HG02588 (cell line): ENCODE data around the gene LRRC7.

Source experiments
- ATAC-seq: cut with Tn5 transposase; IDR thresholded peaks from one replicate; pipeline ENCODE4 v1.9.1; 2021; ENCODE audit warnings: mild to moderate bottlenecking, moderate library complexity; ENCODE audit not compliant: unreplicated experiment

LRRC7 gene

DNA sequence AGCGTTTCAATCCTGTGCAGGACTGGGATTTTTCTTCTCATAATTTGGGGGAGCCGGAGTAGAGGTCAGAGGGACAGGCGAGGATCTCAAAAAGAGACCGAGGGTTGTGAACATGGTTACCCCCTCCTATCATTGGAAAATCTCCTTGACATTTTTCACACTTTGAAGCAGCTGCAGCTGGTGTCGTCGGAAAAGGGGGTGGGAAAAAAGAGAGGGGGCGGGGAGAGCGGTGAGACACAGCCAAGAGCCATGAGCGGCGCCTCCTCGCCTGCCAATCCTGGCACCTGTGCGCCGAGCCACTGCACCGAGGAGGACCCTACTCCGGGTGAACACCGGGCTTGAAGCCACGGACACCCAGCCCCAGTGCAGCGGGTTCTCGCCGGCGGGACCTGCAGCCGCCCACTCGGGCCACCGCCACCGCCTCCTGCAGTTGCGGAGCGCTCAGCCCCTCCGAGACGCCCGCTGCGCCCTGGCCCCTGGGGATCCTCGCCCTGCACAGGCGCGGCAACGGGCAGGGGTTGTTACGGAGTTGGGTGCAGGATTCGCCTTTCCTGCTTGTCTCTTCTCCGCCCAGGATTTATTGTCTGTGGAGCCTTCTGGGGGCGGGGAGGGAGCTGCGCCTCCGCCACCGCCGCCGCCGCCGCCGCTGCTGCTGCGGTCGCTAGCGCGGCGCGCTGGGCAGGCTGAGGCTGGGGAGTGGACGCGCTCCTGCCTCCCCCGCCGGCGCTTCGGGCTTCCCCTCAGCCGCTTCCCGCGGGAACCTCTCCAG lies at the start of gene LRRC7:
Gene LRRC7 (plus strand): TSS at position 271 of the 769 bp plus-strand sequence. CDS start 718 bp downstream, outside the sequence.
- no peak for ATAC-seq

DNA sequence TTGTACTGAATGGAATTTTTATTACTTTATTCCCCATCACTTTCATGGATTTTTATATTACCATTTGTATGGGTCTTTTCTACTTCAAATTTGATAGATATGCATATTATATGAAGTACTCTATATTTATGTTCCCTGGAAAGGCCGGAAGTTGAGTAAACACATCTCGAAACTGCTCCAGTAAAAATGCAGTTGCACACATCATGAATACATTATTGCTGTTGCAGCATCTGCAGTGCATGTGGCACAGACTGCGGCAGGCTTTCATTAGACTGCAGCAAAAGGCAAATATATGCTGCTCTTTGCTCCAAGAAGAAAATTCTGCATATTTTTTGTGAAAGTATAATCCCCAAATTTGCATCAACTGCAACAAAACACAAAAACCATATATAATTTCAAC lies 48.7 kb upstream of the LRRC7 start:
- ATAC-seq, result no peak

DNA sequence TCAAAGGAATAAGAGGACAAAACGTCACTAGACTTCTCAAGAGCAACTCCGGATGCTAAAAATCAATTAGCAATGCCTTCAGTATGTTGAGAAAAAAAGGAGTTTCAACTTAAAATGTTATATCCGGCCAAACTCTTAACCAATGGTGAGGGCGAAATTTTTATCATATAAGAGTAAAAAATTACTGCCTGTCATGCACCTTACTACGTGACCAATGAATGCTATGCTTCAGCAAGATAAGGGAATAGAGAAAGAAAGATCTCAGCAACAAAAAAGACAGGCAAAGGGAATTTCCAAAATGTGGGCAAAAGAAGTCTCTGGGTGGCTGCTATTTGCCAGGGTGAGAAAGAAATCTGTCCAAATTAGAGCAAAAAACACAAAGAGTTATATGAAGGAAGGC lies 47.4 kb upstream of the LRRC7 start:
- no peak for ATAC-seq

DNA sequence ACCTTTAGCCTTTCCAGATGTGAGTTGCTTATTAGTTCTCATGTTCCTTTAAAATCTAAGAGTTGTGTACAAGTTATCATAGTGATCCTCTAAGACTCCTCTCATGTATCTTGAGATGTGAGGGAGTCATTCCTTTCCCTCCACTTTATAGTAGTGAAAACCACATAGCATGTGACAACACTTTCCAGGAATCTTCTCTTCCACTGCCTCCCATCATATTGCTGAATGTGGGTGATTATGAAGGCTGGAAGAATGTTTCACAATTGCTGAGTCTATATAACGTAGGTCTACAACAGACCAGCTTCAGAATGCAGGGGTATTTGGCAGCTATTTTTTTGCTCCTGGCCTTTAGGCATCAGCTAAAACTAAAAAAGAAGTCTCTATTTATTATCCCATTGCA lies 44.7 kb upstream of the LRRC7 start:
- no peak for ATAC-seq

DNA sequence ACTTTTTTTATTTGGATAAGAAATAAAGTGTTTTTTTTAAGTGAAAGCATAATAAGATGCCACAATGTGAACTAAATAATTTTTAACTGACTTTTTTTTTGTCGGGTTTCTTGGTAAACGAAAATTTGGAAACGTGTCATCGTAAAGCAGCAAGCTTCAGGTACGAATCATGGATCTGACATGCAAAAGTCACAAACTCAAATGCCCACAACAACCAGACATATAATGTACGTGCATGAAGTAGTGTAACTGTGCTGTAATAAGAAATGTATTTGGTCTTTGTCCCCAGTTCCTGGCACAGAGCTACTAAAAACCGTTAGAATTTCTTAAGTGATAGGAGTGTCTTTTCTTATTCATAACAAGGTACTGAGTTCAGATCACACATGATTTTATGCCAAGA lies 44.3 kb upstream of the LRRC7 start:
- no peak for ATAC-seq

DNA sequence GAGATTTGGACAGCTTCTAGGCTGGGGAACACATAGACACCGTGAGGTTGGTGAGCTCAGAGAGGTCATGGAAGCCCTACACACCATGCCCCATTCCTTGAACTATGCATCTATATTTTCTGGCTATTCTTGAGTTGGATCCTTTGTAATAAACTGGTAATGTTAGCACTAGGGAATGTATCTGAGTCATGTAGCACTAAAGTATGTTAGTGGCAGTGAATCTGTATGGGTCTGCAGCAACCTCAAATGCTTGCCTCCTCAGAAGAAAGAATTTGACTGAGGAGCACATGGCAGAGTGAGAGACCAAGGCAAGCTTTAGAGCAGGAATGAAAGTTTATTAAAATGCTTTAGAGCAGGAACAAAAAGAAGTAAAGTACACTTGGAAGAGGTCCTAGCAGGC lies 43.7 kb upstream of the LRRC7 start:
- no peak for ATAC-seq

DNA sequence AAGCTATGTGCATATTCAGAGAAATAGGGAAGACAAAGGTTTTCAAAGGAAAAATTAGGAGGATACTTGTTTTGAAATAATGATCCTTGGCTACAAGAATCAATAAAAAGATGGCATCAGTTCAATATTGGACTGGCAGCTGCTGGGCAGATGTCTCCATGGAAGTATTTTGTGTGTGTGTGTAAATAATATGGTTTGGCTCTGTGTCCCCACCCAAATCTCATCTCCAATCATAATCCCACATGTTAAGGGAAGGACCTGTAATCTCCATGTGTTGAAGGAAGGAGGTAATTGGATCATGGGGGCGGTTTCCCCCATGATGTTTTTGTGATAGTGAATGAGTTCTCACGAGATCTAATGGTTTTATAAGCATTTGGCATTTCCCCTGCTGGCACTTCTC lies 40.4 kb upstream of the LRRC7 start:
- no peak for ATAC-seq

DNA sequence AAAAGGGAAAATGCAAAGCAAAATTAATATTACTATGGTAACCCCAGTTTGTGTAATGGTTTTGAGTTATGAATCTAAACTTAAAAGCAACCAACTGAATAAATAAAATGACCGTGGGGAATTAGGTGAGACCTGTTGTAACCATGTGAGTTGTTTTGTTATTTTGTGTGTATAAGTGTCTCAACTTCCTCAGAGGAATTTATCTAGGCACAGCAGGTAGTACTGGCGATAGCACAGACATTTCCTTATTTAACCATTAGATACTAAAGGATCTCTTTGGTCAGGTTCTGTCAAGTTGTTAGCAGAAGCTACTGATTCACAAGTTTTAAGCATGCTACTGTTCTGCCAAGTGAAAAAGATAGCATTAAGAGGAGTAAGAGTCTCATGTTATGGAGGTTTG lies 39.3 kb upstream of the LRRC7 start:
- ATAC-seq, result no peak

DNA sequence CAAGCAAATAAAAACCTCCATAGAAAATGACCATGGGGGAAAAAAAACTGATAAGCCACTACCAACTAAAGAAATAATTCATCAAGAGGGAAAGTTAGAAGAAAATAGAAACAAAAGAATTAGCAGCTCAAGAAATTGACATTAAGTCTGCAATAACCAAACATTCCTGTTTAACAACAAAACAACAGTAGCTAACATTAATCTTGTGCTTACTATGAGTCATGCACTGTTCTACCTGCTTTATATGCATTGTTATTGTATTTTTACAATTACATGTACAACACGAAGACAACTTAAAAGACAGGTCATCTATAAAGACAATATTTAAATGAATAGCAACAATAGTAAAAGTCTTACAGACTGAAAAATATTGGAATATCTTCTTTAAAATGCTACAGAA lies 34.4 kb upstream of the LRRC7 start:
- ATAC-seq, result no peak

DNA sequence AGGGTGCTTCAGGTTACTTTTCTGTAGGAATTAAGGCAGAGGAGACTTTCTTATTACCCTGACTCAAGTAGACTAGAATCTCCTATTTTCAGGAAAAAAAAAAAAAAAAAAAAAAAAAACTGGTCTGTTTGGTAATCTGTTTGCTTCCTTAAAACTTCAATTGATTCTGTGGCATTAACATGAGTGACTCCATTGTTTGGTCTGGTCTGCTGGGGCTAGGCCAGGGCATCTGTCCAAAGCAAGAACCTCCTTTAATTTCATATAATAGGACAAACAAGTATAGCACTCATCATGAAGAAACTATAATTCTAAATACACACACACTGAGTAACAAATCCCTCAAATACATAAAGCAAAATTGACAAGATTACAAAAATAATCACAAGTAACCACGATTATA lies 32.9 kb upstream of the LRRC7 start:
- ATAC-seq, result no peak

DNA sequence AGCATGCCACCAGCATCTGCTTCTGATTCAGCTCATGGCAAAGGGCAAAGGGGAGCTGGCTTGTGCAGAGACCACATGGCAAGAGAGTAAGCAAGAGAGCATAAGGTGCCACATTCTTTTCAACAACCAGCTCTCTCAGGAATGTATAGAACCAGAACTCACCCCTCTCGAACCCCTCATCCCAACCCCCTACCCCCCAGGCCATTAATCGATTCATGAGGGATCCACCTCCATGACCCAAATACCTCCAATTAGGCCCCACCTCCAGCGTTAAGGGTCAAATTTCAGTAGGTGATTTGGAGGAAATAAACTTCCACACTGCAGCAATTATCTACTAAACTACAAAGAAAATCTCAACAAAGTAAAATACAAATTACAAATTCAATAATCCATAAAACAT lies 32.2 kb upstream of the LRRC7 start:
- no peak for ATAC-seq

DNA sequence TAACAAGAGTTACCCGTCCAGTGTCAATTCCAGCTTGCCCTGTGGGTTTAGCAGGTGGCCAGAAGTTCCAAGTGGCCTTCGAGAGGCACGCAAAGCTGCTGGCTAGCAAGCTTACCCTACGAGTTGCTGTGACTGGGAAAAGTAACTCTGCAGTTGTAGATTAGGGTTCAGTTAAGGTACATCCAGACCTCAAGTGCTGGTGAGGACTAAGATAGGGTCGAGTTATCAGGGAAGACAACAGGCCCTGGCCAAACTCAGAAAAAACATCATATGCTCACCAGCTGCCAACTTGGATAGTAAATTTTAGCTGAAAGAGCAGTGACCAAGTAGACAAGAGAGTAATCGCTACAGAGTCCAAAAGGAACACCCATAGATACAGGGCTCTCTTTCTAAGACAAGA lies 27.7 kb upstream of the LRRC7 start:
- no peak for ATAC-seq

DNA sequence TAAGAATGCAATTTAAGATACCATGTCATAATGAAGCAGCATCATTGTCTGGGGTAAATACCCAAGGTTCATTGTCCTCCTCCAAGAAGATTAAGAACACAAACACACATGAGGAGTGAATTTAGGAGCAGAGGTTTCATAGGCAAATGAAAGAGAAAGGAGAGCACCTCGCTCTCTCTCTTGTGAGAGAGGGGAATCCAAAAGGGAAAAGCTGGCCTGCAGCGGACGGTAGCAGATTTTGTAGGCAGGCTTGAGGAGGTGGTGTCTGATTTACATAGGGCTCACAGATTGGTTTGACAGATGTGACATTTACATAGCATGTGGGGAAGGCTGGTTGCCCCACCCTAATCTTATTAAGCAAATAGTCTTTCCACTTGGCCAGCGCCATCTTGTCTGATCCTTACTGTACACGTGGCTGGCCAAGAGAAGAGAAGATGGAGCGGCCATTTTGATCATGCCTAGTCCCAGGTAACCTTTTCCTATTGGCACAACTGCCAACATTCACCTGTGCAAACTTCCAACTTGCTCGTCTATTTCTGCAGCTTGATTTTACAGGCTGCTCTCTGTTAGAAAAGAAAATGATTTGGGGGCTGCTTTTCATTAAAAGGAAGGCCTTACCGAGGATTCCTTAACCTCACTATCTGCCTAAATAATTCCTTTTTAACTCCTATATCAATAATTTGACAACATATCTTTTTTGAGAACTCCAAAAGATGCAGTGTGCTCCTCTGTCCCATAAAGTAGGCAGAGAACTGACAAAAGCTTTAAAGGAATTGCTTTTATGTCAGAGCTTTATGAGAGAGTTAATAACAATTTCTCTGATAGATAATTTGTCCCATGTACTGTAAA lies 16.0 kb upstream of the LRRC7 start:
- no peak for ATAC-seq

DNA sequence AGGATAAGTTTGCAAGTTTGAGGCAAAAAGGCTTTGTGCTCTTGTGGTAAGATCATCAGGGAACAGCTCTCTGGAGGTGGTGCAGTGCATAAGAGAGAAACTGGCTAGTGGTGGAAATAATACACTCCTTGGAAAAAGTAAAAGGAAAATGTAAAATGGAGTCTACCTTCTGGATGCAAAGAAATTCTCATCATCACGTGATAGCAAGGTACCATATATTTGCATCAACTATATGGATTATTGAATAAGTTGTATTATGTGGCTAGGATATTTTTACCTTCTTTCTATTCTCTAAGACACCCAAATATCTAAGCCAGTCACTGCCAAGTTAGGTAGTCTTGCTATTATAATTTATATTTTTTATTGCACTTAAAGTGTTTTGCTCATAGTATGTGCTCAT lies 14.0 kb upstream of the LRRC7 start:
- no peak for ATAC-seq

DNA sequence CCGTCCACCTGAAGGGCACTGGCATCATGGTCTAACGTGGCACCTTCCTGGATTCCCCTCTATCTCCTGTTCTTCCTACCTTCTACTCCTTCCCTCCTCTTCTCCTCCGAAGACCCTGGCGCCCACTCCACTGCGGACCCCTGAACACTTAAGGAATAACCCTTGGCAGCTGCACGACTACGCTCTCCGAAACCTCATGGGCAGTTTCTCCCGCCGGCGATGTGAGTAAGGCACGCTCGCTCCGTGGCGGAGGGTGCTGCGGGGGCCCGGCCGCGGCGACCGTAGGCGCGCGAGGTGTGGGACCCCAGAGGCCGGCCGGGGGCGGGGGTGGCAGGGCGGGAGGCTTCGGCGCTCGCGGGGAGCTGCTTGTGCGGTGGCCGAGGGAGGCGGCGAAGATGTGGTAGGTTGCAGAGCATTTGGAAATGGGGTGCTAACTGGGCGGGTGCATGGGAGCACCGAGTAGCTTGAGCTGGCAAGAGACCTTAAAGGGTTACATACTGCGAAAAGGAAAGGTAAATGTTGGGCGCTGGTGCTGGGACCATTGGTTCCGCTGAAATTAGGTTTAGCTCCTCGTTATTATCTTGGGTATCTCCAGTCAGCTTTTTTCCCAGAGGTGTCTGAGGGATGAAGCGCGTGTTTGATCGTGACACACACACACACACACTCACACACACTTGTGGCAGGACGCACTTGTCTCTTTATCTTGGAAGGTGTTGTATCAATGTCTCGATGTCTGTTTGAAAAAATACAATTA lies 876 bp downstream of the LRRC7 start:
- no peak for ATAC-seq

DNA sequence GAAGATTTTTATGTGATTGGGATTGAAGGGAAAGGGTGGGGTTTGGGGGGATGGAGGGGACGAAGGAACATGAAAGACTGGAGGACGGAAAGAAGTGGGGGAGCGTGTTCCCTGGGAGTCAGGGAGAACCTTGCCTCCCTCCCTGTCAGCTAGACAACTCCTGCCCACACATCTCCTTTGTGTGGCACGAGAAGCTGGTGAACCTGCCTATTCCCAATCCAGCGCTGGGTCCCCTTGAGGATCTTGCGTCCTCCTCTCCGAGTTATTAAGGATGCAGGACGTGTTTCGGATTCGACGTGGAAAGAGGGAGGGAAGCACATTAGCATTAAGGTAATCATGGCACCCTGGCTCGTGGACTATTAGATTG lies 1.4 kb downstream of the LRRC7 start:
- no peak for ATAC-seq

DNA sequence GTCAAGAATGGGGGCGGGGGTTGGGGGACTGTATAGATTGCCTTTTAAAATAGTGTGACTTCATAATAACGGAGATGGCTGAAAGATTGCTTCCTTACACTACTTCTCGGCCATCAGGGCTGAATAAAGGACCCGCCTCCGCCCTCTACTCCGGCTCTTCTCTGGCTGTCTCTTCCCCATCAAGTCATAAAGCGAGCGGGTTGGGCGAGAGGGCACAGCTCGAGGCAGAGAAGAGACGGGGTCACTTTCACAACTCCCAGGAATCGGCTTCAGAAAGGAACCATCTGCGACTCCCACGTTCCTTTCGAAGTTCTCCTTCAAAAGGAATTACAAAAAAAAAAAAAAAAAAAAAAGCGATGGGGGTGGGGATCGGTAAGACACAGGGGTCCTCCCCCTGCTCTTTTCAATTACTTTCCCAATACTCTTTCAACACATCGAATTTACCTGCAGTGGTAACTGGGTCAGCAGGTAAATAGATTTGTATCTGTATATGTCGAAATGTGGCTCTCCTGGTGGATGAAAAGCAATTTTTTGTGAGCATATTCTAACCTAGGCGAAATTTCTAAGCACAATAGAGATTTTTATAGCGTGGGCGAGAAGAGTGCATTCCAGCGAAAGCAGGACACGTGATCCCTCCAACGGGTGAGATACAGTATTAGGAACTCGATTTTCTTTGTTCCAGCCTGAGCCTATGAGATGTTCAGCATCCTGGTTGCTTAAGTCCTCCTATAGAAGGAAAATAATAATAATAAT lies 2.0 kb downstream of the LRRC7 start:
- no peak for ATAC-seq

DNA sequence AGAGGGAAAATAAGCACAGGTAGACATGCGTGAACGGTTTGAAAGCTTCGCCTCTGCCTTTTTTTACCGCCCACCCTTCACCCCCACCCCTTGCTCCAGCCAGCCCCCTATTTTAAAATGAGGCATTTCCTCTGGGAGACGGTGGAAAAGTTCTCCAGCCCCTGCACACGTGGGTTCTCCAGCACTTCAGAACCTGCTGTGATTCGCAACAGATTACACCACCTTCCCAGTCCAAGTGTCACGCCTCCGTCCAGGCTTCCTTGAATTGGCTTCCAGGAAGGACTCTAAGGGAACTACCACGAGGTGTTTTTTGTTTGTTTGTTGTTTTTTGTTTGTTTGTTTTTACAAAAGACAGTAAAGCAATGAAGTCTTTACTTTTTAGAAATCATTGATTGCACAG lies 2.6 kb downstream of the LRRC7 start:
- ATAC-seq, result no peak

DNA sequence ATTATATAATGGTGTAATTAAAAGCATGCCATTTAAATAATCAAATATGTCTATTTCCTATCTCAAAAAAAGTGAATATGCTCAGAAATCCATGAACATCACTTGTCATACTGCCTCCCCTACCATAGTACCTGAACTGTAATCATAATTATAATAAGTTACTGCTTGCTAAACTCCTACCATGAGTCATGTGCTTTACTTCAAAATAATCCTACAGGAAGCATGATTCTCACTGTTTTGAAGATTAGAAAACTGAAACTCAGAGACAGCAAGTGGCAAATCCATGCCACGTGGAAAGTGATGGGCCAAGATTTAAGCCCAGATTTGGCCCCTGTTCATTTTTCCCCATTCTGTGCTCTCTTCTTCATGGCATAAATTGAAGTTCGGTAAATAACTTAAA lies 5.2 kb downstream of the LRRC7 start:
- ATAC-seq, result no peak

DNA sequence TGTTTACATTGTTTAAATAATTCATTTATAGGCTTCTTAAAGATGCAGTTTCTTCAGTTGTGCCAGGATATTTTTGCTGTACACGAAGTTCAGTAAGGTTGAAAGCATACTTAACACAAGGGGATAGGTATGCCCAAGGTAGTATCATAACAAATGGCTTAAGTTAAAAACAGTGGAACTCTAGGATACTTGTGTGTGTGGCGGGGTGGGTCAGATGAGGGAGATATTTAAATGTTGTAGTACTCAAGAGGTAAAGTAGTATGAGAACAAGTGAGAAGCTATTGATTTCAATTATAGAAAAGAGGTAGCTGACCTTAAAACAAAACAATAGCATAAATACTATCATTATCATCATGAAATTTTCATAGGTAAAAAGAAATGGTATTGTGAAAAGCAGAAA lies 6.2 kb downstream of the LRRC7 start:
- ATAC-seq, result no peak

DNA sequence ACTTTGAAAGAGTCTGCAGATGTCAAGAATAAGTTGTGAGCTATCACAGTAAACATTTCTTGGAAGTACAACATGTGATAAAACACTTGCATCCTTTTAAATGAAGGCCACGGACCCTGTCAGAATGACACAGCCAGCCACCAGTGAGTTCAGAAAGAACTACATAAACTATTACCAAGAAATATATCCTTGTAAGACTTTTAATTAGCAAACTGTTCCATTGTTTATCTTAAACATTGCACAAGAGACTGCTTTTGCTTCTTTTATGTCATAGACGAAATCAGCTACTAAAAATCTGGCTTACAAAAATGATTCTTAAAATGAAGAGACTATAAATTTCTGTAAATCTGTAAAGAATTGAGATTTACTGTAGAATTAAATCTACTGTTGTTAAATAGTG lies 17.9 kb downstream of the LRRC7 start:
- no peak for ATAC-seq
